Endodermal cell (in vitro differentiated cells): ENCODE data around the gene MRAP2. TPM values are rescaled to one million over a fixed set of nuclear protein-coding genes. Genes with fewer than 3 reads are reported as not detected.
A peak's percentile ranks its signal among the peaks of the same experiment; 100 is the strongest.

Source experiments
- DNase-seq: peaks from one replicate; pipeline ENCODE4 v3.0.0-alpha.2; 2017
- H3K27ac ChIP-seq: 2 replicates; pipeline ENCODE4 v1.5.1; 2013; ENCODE audit warnings: mild to moderate bottlenecking, low read depth, low read length, moderate library complexity
- H3K27me3 ChIP-seq: 2 replicates; pipeline ENCODE4 v1.6.1; 2013; ENCODE audit warnings: mild to moderate bottlenecking, low read length, moderate library complexity; ENCODE audit not compliant: insufficient read depth, control insufficient read depth, poor library complexity, severe bottlenecking
- H3K36me3 ChIP-seq: 2 replicates; pipeline ENCODE4 v1.7.0; 2013; ENCODE audit warnings: mild to moderate bottlenecking, low read length, moderate library complexity; ENCODE audit not compliant: control insufficient read depth, insufficient read depth
- H3K4me1 ChIP-seq: one replicate; pipeline ENCODE4 v1.7.0; 2013; ENCODE audit warnings: low read length; ENCODE audit not compliant: control insufficient read depth, insufficient read depth
- H3K4me3 ChIP-seq: 2 replicates; pipeline ENCODE4 v1.5.1; 2013; ENCODE audit warnings: mild to moderate bottlenecking, low read length, moderate library complexity
- H3K9ac ChIP-seq: 2 replicates; pipeline ENCODE4 v1.6.1; 2013; ENCODE audit warnings: mild to moderate bottlenecking, low read length, moderate library complexity; ENCODE audit not compliant: poor library complexity, severe bottlenecking; ENCODE audit errors: extremely low read depth
- H3K9me3 ChIP-seq: 2 replicates; pipeline ENCODE4 v1.6.1; 2013; ENCODE audit warnings: mild to moderate bottlenecking, low read length, moderate library complexity; ENCODE audit not compliant: control insufficient read depth
- H3K27ac Mint-ChIP-seq: 2 replicates; pipeline ENCODE4 v1.8.0; 2020; ENCODE audit warnings: mixed read lengths
- H3K27me3 Mint-ChIP-seq: 2 replicates; pipeline ENCODE4 v1.8.0; 2021; ENCODE audit warnings: mild to moderate bottlenecking, mixed read lengths; ENCODE audit not compliant: insufficient read depth
- H3K36me3 Mint-ChIP-seq: 2 replicates; pipeline ENCODE4 v1.8.0; 2020; ENCODE audit warnings: low read depth, mixed read lengths
- H3K4me1 Mint-ChIP-seq: 2 replicates; pipeline ENCODE4 v1.8.0; 2020; ENCODE audit warnings: mixed read lengths
- H3K4me3 Mint-ChIP-seq: 2 replicates; pipeline ENCODE4 v1.8.0; 2020; ENCODE audit warnings: mild to moderate bottlenecking, moderate library complexity, mixed read lengths
- H3K9me3 Mint-ChIP-seq: 2 replicates; pipeline ENCODE4 v1.8.0; 2020; ENCODE audit warnings: mild to moderate bottlenecking, mixed read lengths
- CTCF ChIP-seq: fragments of 200-600 bp; sonication (generic); conservative IDR thresholded peaks from 2 replicates; pipeline ENCODE4 v1.5.0; 2021; ENCODE audit warnings: antibody characterized with exemption, mild to moderate bottlenecking
- WGBS, 2 experiments: methylation state at CpG; one replicate each; pipeline versions ENCODE4 v1.1.5 to v1.1.7; 2013; ENCODE audit warnings: missing lambda C conversion rate in 2 of 2, mixed read lengths in 1 of 2; ENCODE audit not compliant: insufficient coverage in 1 of 2, insufficient read length in 1 of 2; 5-methylcytosine and 5-hydroxymethylcytosine counted together
- total RNA-seq, 2 donors: library from RNA; stranded (reverse); fragmentation: NEBNext Ultra II Directional in 1 of 2; extraction: Animal tissue kit (Norgen Biotek cat#: 25700) in 1 of 2; gene quantifications; 2 replicates in 1 of 2; 3 replicates in 1 of 2; pipeline ENCODE4 v1.2.1, GENCODE V29; 2021

Gene MRAP2
- total RNA-seq, 2 donors from 2014 or later, result 10.7 to 10.8 TPM

DNA sequence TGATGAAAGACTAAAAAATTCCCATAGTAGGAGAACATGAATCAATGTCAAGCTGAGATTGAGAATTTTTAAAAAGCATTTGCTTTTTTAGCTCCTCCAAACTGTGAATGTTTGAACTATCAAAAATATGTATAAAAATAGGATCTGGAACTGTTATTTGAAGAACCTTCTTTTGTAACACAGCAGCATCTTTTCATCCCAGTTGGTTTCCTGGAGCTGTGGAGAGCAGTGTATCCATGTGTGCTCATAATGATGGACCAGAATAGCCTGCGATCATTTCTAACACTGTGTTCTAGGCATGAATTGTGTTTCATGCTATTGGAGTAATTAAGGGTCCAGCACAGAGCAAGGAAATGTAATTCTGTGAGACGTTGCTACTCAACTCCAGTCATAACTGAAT is 22.1 kb downstream of the MRAP2 start:
- Histone ChIP-seq H3K9ac (no peak overlapping the region), H3K27me3 (no peaks in the 10 kb centered on the region), H3K4me1 (peaks cover 23% of the 10 kb centered on the region), H3K4me3 (no peak overlapping the region), H3K27ac (no peak overlapping the region), H3K36me3 (peaks cover 4% of the 10 kb centered on the region), H3K9me3 (no peaks in the 10 kb centered on the region)
- no peak for DNase-seq
- no peak overlapping the region for H3K4me3 Mint-ChIP-seq
- peaks cover 41% of the 10 kb centered on the region for H3K4me1 Mint-ChIP-seq
- TF ChIP-seq CTCF, result no peak
- WGBS, 2 experiments, result 86 to 96% methylated on average over 2 of the region's 2 CpGs
- no peaks in the 10 kb centered on the region for H3K9me3 Mint-ChIP-seq
- H3K27ac Mint-ChIP-seq, result no peak overlapping the region
- H3K36me3 Mint-ChIP-seq, result peaks cover 2% of the 10 kb centered on the region
- H3K27me3 Mint-ChIP-seq, result no peaks in the 10 kb centered on the region

DNA sequence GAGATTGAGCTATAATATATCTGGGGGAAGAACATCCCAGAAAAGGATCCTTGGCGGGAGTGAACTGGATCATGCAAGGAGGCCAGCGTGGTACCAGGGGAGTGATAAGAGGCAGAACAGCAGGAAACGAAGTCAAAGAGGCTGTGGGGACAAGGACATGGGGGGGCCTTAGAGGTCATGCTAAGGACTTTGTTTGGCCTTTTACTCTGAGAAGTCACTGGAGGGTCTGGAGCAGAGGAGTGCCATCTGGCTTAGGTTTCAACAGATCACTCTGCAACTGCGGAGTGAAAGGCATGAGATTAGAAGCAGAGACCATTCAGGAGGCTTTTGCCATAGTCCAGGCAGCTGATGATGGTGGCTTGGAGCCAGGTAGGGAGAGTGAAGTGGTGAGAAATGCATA is 24.3 kb downstream of the MRAP2 start:
- Histone ChIP-seq H3K9ac (no peak overlapping the region), H3K27me3 (no peaks in the 10 kb centered on the region), H3K36me3 (peaks cover 4% of the 10 kb centered on the region), H3K9me3 (no peaks in the 10 kb centered on the region), H3K4me3 (no peak overlapping the region), H3K4me1 (peaks cover 25% of the 10 kb centered on the region), H3K27ac (no peak overlapping the region)
- Mint-ChIP-seq H3K4me3 (no peak overlapping the region), H3K4me1 (peaks cover 45% of the 10 kb centered on the region), H3K27me3 (no peaks in the 10 kb centered on the region), H3K36me3 (peaks cover 1% of the 10 kb centered on the region), H3K9me3 (no peaks in the 10 kb centered on the region), H3K27ac (no peak overlapping the region)
- no peak for TF ChIP-seq CTCF
- no peak for DNase-seq
- WGBS, 2 experiments, result 93 to 94% methylated on average over 4 of the region's 4 CpGs

GRCh38 chr6:84059082-84059481 is 25.5 kb downstream of the MRAP2 start:
- H3K27ac Mint-ChIP-seq, result no peak overlapping the region

More at GRCh38 chr6:84059082-84059481, 25.5 kb downstream of the MRAP2 start:
- peaks cover 2% of the 10 kb centered on the region for H3K9me3 ChIP-seq
- no peak overlapping the region for H3K9ac ChIP-seq
- no peak overlapping the region for H3K4me3 ChIP-seq
- no peak overlapping the region for H3K4me3 Mint-ChIP-seq
- H3K4me1 Mint-ChIP-seq, result peaks cover 35% of the 10 kb centered on the region
- peak overlapping the region; percentile 25 for H3K27ac ChIP-seq
- H3K36me3 Mint-ChIP-seq, result peaks cover 5% of the 10 kb centered on the region
- H3K27me3 Mint-ChIP-seq, result no peaks in the 10 kb centered on the region
- 90 to 91% methylated on average over 2 of the region's 2 CpGs for WGBS, 2 experiments
- H3K36me3 ChIP-seq, result peaks cover 7% of the 10 kb centered on the region
- no peaks in the 10 kb centered on the region for H3K27me3 ChIP-seq
- peaks cover 26% of the 10 kb centered on the region for H3K4me1 ChIP-seq
- H3K9me3 Mint-ChIP-seq, result no peaks in the 10 kb centered on the region
- no peak for DNase-seq
- TF ChIP-seq CTCF, result no peak
